Measurements from ENCODE around the gene PELI2.

GRCh38 chr14:56143025-56143424 is 24.8 kb downstream of the PELI2 start:
- no peak for TF ChIP-seq CTCF (IDR thresholded peaks at IDR 0.05; ENCODE audit: insufficient read depth, low read length, poor library complexity, severe bottlenecking)
- no peak for TF ChIP-seq EZH2phosphoT487 (conservative IDR thresholded peaks at IDR 0.05; ENCODE audit: low read length)

All from SU-DHL-6 (cell line).